GM19240 (cell line): ENCODE results near the gene S100A12.
"Not testable (repeated sequence)": the region's sequence is repeated elsewhere in the genome, so short reads cannot be mapped to it uniquely, and the experiment has no call there.

Experiments used
- DNase-seq: peaks from one replicate; pipeline ENCODE4 v3.0.0; 2011; ENCODE audit warnings: low spot score; ENCODE audit not compliant: insufficient read length

Gene S100A12

DNA sequence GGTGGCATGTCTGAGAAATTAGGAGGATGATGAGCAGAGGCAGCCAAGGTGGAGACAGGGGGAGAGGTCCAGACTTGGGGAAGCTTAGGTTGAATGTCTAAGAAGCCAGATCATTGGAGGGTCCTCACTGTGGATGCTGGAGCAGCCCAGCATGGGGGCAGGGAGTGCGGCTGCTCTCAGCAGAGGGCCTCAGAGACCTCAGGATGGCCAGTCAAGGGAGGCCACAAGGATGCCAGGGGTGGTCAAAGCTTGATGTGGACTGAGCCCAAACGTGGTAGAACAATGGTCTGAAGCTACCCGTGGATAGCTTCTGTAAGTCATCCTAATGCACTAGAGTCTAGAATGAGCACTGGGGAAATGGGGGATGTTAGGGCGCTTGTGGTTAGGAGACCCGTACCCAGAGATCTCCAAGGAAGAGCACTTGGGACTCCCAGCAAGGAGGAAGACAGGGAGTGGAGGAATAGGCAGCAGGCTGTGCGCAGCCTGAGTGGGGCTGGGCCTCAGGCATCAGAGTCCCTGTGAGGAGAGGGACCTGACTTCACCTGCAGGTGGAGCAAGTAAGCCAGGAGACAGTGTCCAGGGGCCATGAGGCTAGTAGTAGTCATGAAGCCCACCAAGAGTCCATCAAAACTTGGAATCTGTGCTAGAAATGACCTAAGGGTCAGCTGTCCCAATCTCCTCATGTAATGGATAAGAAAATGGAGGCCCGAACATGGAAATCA lies 22.0 kb downstream of the S100A12 start:
- peak; percentile 25 for DNase-seq

DNA sequence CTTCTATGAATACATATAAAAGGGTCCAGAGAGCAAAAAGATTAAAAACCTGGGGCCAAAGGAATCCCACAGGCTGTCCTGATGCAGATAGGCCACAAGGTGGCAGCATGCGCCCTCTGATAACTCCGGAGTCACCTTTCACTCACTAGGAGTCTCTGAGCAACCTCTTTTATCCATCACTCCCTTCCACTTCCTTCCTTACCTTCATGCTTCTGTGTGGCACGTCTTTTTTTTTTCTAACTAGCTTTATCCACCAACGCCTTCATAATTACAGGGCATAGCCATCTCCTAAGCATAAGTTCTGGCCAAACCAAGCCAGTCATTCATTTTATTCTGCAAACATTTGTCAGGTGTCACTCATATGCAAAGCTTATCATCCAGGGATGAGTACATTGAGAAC lies 22.9 kb downstream of the S100A12 start:
- DNase-seq: peak; percentile 60

DNA sequence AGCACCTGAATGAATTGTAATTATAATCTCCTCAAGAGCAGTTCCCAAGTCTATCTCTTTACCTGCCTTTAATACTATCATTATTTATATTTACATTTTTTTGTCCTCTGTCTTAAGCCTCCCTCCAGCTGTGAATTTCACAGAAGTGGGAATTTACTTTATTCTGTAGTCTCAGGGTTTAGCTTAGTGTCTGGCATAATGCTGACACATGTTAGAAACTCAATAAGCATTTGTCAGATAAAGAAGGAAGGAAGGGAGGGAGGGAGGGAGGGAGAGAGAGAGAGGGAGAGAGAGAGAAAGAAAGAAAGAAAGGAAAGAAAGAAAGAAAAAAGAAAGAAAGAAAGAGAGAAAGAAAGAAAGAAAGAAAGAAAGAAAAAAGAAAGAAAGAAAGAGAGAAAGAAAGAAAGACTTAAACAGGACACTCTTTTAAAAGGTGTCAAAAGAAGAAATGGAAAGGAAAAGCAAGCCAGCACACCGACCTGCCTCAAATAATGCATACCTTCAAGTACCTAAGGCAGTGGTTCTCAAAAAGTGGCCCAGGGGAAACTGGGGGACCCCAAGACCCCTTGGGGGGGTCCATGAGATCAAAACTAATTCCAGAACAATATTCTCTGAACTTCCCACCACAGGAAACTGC lies 25.0 kb downstream of the S100A12 start:
- DNase-seq: no peak

GRCh38 chr1:153349363-153350320 lies 25.8 kb downstream of the S100A12 start:
- no peak for DNase-seq

DNA sequence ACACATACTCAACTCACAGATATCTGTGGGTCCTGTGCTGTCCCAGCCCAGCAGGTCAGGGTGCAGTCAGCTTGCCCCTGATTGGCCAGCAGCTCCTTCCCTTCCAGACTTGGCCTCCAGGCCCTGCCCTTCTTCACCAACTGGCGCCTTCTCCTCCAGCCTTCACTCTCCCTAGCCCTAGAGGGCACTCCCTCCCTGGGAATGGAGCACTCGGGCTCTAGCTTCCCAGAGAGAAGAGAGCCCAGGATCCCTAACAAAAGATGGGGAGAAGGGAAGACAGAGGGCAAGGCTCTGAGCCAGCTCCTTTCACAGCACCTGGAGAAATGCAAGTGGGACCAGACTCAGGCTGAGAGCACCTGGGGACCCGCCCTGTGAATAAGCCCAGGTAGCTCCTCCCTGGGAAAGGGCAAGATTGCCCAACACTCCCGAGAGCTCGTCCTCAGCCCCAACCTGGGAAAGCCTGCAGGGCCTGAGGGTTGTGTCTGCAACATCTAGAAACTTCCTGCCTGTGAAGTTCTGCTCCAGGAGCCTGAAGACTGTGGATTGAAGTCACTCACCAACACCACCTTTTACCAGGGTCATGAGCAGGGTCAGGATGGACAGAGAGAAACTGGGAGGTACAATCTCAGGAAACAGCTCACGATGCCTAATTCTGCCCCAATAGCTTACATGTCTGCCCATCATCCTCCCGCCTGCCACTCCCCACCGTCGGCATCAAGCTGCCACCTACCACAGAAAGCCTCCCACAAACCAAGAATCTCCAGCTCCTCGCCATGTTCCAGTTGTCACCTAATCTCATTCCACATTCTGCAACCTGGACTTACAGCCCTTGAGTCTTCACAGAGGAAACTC lies 26.7 kb downstream of the S100A12 start, which contains the start of gene PGLYRP4:
TSS of gene PGLYRP4 (minus strand) at position 331 of the 852 bp plus-strand sequence. CDS start 909 bp downstream, outside the sequence.
- no peak for DNase-seq

GRCh38 chr1:153347856-153348255 lies 27.6 kb downstream of the S100A12 start:
- no peak for DNase-seq

DNA sequence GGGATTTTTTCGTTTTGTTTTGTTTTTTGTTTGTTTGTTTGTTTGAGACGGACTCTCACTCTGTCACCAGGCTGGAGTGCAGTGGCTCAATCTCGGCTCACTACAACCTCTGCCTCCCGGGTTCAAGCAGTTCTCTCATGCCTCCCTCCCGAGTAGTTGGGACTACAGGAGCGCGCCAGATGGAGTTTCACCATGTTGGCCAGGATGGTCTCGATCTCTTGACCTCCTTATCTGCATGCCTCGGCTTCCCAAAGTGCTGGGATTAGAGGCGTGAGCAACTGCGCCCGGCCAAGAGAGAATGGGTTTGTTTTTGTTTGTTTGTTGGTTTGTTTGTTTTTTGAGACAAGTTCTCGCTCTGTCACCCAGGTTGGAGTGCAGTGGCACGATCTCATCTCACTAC lies 28.4 kb downstream of the S100A12 start:
- not testable (repeated sequence) for DNase-seq

GRCh38 chr1:153346077-153346723 lies 29.2 kb downstream of the S100A12 start:
- no peak for DNase-seq

- no peak for DNase-seq
Observed at GRCh38 chr1:153345187-153346076, 30.0 kb downstream of the S100A12 start.

- DNase-seq: no peak
Observed at GRCh38 chr1:153344718-153345025, 30.7 kb downstream of the S100A12 start.

GRCh38 chr1:153343811-153344717 lies 31.4 kb downstream of the S100A12 start:
- no peak for DNase-seq

DNA sequence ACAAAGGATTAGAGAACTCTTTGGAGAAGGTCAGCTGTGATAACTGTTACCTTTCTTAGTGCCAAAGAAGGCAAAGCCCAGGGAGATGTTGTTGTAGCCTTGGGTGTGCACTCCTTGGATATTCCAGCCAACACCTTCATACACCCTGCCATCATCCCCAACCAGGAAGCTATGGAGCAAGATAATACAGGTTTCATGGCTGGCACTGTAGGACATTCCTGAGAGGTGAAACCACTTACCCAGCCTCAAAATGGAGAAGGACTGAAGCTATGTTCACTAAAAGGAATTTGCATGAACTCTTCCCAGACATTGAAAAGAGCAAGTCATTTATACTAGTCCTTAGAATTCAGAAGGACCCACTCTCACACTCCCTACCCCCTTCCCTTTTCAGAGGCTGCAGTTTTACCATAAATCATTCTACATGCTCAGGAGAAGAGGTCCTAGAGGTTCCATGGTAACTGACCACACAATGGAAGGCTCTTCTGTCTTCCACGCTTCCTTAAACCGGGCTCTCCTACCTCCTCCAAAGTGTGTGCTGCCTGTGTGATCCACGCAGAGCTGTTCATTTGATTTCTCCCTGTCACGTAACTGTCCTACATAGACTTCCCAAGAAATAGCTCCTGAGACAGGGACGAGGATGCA lies 32.3 kb downstream of the S100A12 start:
- DNase-seq: no peak

DNA sequence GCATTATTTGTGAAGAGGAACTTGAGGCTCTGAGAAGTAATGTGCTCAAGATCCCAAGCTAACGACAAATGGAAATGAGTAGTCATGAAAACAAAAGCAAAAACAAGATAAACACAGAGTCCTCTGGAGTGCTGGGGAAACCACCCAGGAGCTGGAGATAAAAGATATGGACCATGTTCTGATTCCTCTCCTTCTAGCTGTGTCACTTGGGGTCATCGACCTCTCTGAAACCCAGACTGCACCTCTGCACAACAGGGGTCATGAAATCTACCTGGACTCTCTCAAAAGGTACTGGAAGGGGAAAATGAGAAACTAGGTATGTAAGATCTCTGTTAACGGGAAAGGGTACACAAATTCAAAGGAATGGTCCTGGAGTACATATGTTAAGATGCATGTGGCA lies 33.2 kb downstream of the S100A12 start:
- no peak for DNase-seq

DNA sequence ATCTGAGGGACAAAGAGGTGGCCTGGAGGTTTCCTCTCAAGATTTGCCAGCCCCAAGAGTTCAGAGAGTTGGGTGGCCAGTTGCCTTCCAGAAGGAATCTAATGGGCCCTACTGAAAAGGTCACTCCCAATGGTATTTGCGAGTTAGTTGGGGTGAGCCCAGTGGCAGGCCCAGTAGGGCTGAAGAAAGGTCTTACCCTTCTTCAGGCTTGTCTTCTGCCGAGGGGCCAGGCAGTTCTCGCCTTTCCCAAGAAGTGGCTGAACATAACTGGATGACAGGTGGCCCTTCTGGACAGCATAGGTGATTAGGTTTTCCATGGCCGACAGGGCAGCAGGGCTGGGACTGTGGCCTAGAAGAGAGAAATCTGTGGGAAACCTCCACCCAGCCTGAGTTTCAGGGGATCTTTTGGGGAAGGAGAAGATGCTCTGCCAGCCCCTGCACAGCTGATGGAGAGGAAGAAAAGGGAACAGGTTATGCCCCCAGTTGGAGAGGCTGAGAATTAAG lies 33.9 kb downstream of the S100A12 start:
- no peak for DNase-seq

GRCh38 chr1:153340356-153340755 lies 35.1 kb downstream of the S100A12 start:
- no peak for DNase-seq

- DNase-seq: no peak
Observed at GRCh38 chr1:153339802-153340201, 35.6 kb downstream of the S100A12 start.

DNA sequence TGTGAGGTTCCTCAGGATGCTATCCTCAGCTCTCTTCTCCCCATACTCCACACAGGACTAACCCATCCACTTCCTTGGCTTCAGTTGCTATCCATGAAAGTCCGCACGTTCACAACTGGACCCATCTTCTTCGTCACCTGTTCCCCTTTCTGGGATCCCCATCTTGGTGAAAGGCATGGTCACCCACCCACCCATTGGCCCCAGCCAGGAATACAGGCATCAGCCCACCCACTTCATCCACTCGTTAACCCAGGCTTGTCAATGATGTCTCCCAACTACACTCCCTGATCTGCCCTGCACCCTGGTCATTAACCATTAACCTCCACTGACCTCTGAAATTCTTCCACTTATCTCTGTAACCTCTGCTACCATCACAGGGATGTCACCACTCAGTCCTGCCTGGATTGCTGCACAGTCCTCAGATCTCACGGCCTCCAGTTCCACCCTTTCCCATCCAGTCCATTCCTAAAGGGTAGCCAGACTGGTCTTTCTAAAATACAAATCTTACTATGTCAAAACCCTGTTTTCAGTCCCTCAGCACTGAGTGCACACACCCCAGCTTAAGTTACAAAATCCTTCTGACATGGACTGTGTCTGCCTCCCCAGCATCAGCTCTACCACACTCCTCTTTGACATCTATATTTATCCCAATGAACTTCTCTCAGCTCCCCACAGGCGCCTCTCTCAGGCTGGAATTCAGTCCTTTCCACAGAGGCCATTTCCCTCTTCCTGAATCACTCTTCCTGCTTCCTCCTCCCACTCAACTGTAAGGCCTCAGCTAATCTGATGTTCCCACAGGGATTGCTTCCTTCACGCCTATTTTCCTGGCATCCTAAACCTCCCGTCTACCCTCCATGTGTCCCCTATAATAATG lies 37.2 kb downstream of the S100A12 start:
- no peak for DNase-seq
